Transverse colon (tissue), 4 donors: ENCODE measurements around the gene RCAN2.

ENCODE experiments used
- EP300 ChIP-seq: sonication (generic); formaldehyde crosslinking; IDR thresholded peaks from one replicate; pipeline ENCODE4 v1.6.1; 2017; ENCODE audit warnings: antibody characterized with exemption, low read depth
- POLR2A ChIP-seq: fragments of 450-650 bp; IDR thresholded peaks from one replicate; pipeline ENCODE4 v1.6.1; 2016; ENCODE audit warnings: antibody characterized with exemption, mild to moderate bottlenecking, moderate library complexity
- POLR2AphosphoS5 ChIP-seq, 3 donors: sonication (generic); formaldehyde crosslinking; IDR thresholded peaks; one replicate each; pipeline ENCODE4 v1.6.1; 2016; ENCODE audit warnings: antibody characterized with exemption in 3 of 3
- TF ChIP-seq, protein P1 (sequence below), 5 experiments: fragments of 200-600 bp in 3 of 5; fragments of 450-650 bp in 2 of 5; sonication (generic) in 3 of 5; IDR thresholded peaks; 1 replicate in 2 of 5; 2 replicates in 3 of 5; pipeline ENCODE4 v1.5.1; 2016 to 2017; ENCODE audit warnings: antibody characterized with exemption in 5 of 5, inconsistent platforms in 3 of 5, mild to moderate bottlenecking in 2 of 5, moderate library complexity in 1 of 5

DNA sequence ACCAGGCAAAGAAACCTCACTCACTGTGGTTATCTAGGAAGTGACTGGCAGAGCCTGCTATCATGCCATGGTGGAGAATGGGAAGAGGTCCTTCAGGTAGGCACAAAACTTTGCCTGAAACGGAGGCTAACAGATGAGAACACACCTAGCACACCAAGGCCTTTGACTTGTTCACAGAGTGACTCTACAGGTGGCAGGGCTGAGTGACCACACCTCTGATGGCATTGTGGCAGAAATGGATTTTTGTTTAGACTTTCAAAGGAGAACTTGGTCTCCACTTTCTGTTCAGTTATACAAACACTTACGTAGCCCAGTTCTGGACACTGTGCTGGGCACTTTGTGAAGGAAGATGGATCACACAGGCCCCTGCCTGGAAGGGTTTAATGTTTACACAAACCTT is 204.2 kb downstream of the RCAN2 start:
- TF ChIP-seq, protein P1, sequence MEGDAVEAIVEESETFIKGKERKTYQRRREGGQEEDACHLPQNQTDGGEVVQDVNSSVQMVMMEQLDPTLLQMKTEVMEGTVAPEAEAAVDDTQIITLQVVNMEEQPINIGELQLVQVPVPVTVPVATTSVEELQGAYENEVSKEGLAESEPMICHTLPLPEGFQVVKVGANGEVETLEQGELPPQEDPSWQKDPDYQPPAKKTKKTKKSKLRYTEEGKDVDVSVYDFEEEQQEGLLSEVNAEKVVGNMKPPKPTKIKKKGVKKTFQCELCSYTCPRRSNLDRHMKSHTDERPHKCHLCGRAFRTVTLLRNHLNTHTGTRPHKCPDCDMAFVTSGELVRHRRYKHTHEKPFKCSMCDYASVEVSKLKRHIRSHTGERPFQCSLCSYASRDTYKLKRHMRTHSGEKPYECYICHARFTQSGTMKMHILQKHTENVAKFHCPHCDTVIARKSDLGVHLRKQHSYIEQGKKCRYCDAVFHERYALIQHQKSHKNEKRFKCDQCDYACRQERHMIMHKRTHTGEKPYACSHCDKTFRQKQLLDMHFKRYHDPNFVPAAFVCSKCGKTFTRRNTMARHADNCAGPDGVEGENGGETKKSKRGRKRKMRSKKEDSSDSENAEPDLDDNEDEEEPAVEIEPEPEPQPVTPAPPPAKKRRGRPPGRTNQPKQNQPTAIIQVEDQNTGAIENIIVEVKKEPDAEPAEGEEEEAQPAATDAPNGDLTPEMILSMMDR (IDR thresholded peaks at IDR 0.05), result no peak
- no peak for TF ChIP-seq POLR2AphosphoS5 (IDR thresholded peaks at IDR 0.05)
- TF ChIP-seq EP300, result no peak
- TF ChIP-seq POLR2A, result no peak
